Breast epithelium (tissue), 3 donors: ENCODE measurements around the gene DBN1.

Experiments used
- CTCF ChIP-seq, 3 donors: fragments of 450-650 bp; IDR thresholded peaks; one replicate each; pipeline ENCODE4 v1.5.1; 2016 to 2017; ENCODE audit warnings: antibody characterized with exemption in 3 of 3, mild to moderate bottlenecking in 3 of 3, moderate library complexity in 3 of 3
- POLR2A ChIP-seq: fragments of 450-650 bp; IDR thresholded peaks from one replicate; pipeline ENCODE4 v1.6.1; 2016; ENCODE audit warnings: antibody characterized with exemption, mild to moderate bottlenecking, moderate library complexity
- POLR2AphosphoS5 ChIP-seq, 3 donors: sonication (generic); formaldehyde crosslinking; IDR thresholded peaks; one replicate each; pipeline ENCODE4 v1.6.1; 2017; ENCODE audit warnings: antibody characterized with exemption in 3 of 3

GRCh38 chr5:177439518-177440053 is 33.8 kb downstream of the DBN1 start:
- TF ChIP-seq CTCF (IDR thresholded peaks at IDR 0.05) (no peak), POLR2A (no peak), POLR2AphosphoS5 (IDR thresholded peaks at IDR 0.05) (no peak)
